HepG2 (cell line): ENCODE results near the gene TALDO1. TPM values are rescaled to one million over a fixed set of nuclear protein-coding genes. Genes with fewer than 3 reads are reported as not detected.

ENCODE experiments used
- CREM ChIP-seq, 2 experiments: sonication (generic) in 1 of 2; formaldehyde crosslinking in 1 of 2; IDR thresholded peaks; 2 replicates each; pipeline versions ENCODE4 v1.4.0 to v1.6.1; 2016 to 2020; ENCODE audit warnings: antibody characterized with exemption in 1 of 2, mild to moderate bottlenecking in 1 of 2, missing genetic modification reagents in 1 of 2
- FOXJ3 ChIP-seq: sonication (generic); formaldehyde crosslinking; IDR thresholded peaks from 2 replicates; pipeline ENCODE4 v1.4.0; 2020; ENCODE audit warnings: missing genetic modification reagents, mild to moderate bottlenecking, borderline replicate concordance
- GLMP ChIP-seq: sonication (generic); formaldehyde crosslinking; IDR thresholded peaks from 2 replicates; pipeline ENCODE4 v1.9.0; 2021; ENCODE audit warnings: missing genetic modification reagents, mild to moderate bottlenecking, borderline replicate concordance
- IKZF1 ChIP-seq: fragments of 450-650 bp; IDR thresholded peaks from 2 replicates; pipeline ENCODE4 v1.7.1; 2016
- IRX3 ChIP-seq: sonication (generic); formaldehyde crosslinking; IDR thresholded peaks from 2 replicates; pipeline ENCODE4 v1.8.1; 2023; ENCODE audit warnings: mild to moderate bottlenecking, low read depth, missing genetic modification reagents, borderline replicate concordance
- MAF1 ChIP-seq: sonication (generic); formaldehyde crosslinking; IDR thresholded peaks from 2 replicates; pipeline ENCODE4 v1.5.0; 2020; ENCODE audit warnings: missing genetic modification reagents, borderline replicate concordance
- NCOA5 ChIP-seq: sonication (generic); formaldehyde crosslinking; IDR thresholded peaks from 2 replicates; pipeline ENCODE4 v1.4.0; 2020; ENCODE audit warnings: missing genetic modification reagents
- RBM22 ChIP-seq: fragments of 200-400 bp; formaldehyde crosslinking; optimal IDR thresholded peaks from 2 replicates; pipeline ENCODE3; 2017; ENCODE audit warnings: mild to moderate bottlenecking, low read length, moderate library complexity
- SMYD3 ChIP-seq: sonication (generic); formaldehyde crosslinking; IDR thresholded peaks from 2 replicates; pipeline ENCODE4 v1.8.1; 2023; ENCODE audit warnings: mild to moderate bottlenecking, missing genetic modification reagents
- WIZ ChIP-seq: sonication (generic); formaldehyde crosslinking; IDR thresholded peaks from 2 replicates; pipeline ENCODE4 v1.5.1; 2020; ENCODE audit warnings: mild to moderate bottlenecking, missing genetic modification reagents
- XBP1 ChIP-seq: sonication (generic); formaldehyde crosslinking; IDR thresholded peaks from 2 replicates; pipeline ENCODE4 v1.5.0; 2020; ENCODE audit warnings: missing genetic modification reagents
- YEATS4 ChIP-seq: sonication (generic); formaldehyde crosslinking; IDR thresholded peaks from 2 replicates; pipeline ENCODE4 v1.4.0; 2020; ENCODE audit warnings: missing genetic modification reagents, borderline replicate concordance
- ZEB1 ChIP-seq: IDR thresholded peaks from 2 replicates; pipeline ENCODE4 v1.6.1; 2012; ENCODE audit warnings: mild to moderate bottlenecking, low read depth, inconsistent platforms; ENCODE audit not compliant: insufficient replicate concordance
- ZFY ChIP-seq: sonication (generic); formaldehyde crosslinking; IDR thresholded peaks from 2 replicates; pipeline ENCODE4 v1.4.0; 2020; ENCODE audit warnings: missing genetic modification reagents
- ZNF30 ChIP-seq: sonication (generic); formaldehyde crosslinking; IDR thresholded peaks from 2 replicates; pipeline ENCODE4 v1.5.0; 2020; ENCODE audit warnings: mild to moderate bottlenecking, missing genetic modification reagents
- ZNF407 ChIP-seq: sonication (generic); formaldehyde crosslinking; IDR thresholded peaks from one replicate; pipeline ENCODE4 v1.5.1; 2020; ENCODE audit warnings: mild to moderate bottlenecking, missing genetic modification reagents; ENCODE audit errors: not compliant biosample characterization
- polyA plus RNA-seq, 8 experiments: library from polyadenylated mRNA; depleted of rRNA in 3 of 8; stranded (reverse) in 7 of 8; unstranded in 1 of 8; fragments of >200 nt; fragmentation: Illumina TruSeq in 4 of 8; extraction: Trizol in 4 of 8; gene quantifications; 2 replicates each; pipeline versions ENCODE4 v1.2.1 to v1.2.3, GENCODE V29; 2011 to 2016; ENCODE audit warnings: low read depth in 4 of 8, missing spikeins in 1 of 8, mixed read lengths in 1 of 8; ENCODE audit not compliant: insufficient read depth in 1 of 8
- total RNA-seq, 5 experiments: library from RNA; depleted of rRNA; stranded (reverse); fragments of >200 nt; fragmentation: Illumina TruSeq; extraction: Trizol; gene quantifications; 2 replicates each; pipeline ENCODE4 v1.2.3, GENCODE V29; 2016; ENCODE audit warnings: low read depth in 1 of 5
- TF ChIP-seq, protein P1 (sequence below): sonication (generic); formaldehyde crosslinking; IDR thresholded peaks from 2 replicates; pipeline ENCODE4 v1.5.1; 2020; ENCODE audit warnings: missing genetic modification reagents, mild to moderate bottlenecking, borderline replicate concordance
- TF ChIP-seq, protein P2 (sequence below): sonication (generic); formaldehyde crosslinking; IDR thresholded peaks from 2 replicates; pipeline ENCODE4 v1.4.0; 2020; ENCODE audit warnings: mild to moderate bottlenecking, missing genetic modification reagents

TALDO1 gene
- total and polyA plus RNA-seq, 2 of the 13 experiments (the other 11 are each of a cell fraction or from before 2014, with no cell fraction given), result 107 to 240 TPM

- TF ChIP-seq RBM22, result peak; percentile 55
- no peak for TF ChIP-seq XBP1
- no peak for TF ChIP-seq WIZ (CRISPR knock-in tag)
- TF ChIP-seq GLMP, result no peak
- 0 out of 2 replicates have a peak, but pooled peaks have one; percentile 39 for TF ChIP-seq ZNF30
- no peak for TF ChIP-seq IRX3 (CRISPR knock-in tag)
- no peak for TF ChIP-seq SMYD3
- TF ChIP-seq, protein P1, sequence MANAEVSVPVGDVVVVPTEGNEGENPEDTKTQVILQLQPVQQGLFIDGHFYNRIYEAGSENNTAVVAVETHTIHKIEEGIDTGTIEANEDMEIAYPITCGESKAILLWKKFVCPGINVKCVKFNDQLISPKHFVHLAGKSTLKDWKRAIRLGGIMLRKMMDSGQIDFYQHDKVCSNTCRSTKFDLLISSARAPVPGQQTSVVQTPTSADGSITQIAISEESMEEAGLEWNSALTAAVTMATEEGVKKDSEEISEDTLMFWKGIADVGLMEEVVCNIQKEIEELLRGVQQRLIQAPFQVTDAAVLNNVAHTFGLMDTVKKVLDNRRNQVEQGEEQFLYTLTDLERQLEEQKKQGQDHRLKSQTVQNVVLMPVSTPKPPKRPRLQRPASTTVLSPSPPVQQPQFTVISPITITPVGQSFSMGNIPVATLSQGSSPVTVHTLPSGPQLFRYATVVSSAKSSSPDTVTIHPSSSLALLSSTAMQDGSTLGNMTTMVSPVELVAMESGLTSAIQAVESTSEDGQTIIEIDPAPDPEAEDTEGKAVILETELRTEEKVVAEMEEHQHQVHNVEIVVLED (CRISPR knock-in tag), result no peak; the same call in 1 of the 2 replicates
- peak; percentile 54; the same call in 1 of the 2 replicates for TF ChIP-seq ZFY (CRISPR knock-in tag)
- TF ChIP-seq, protein P2, sequence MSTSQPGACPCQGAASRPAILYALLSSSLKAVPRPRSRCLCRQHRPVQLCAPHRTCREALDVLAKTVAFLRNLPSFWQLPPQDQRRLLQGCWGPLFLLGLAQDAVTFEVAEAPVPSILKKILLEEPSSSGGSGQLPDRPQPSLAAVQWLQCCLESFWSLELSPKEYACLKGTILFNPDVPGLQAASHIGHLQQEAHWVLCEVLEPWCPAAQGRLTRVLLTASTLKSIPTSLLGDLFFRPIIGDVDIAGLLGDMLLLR (CRISPR knock-in tag), result peak; percentile 32; the same call in 1 of the 2 replicates
- TF ChIP-seq IKZF1, result no peak
- no peak for TF ChIP-seq YEATS4 (CRISPR knock-in tag)
- no peak for TF ChIP-seq FOXJ3 (CRISPR knock-in tag)
- TF ChIP-seq ZNF407 (CRISPR knock-in tag), result peak; percentile 60
- no peak for TF ChIP-seq ZEB1
- no peak for TF ChIP-seq MAF1
- TF ChIP-seq CREM (IDR thresholded peaks at IDR 0.05), result no peak
- TF ChIP-seq CREM (CRISPR knock-in tag; IDR thresholded peaks at IDR 0.05), result no peak
- no peak for TF ChIP-seq NCOA5
Observed at GRCh38 chr11:776561-777287, 29.5 kb downstream of the TALDO1 start (continued).
